GM18517 (cell line): Measurements from ENCODE around the gene TPRN.

ENCODE experiments used
- ATAC-seq: cut with Tn5 transposase; IDR thresholded peaks from one replicate; pipeline ENCODE4 v1.9.1; 2021; ENCODE audit warnings: mild to moderate bottlenecking, moderate library complexity; ENCODE audit not compliant: unreplicated experiment

Gene TPRN

DNA sequence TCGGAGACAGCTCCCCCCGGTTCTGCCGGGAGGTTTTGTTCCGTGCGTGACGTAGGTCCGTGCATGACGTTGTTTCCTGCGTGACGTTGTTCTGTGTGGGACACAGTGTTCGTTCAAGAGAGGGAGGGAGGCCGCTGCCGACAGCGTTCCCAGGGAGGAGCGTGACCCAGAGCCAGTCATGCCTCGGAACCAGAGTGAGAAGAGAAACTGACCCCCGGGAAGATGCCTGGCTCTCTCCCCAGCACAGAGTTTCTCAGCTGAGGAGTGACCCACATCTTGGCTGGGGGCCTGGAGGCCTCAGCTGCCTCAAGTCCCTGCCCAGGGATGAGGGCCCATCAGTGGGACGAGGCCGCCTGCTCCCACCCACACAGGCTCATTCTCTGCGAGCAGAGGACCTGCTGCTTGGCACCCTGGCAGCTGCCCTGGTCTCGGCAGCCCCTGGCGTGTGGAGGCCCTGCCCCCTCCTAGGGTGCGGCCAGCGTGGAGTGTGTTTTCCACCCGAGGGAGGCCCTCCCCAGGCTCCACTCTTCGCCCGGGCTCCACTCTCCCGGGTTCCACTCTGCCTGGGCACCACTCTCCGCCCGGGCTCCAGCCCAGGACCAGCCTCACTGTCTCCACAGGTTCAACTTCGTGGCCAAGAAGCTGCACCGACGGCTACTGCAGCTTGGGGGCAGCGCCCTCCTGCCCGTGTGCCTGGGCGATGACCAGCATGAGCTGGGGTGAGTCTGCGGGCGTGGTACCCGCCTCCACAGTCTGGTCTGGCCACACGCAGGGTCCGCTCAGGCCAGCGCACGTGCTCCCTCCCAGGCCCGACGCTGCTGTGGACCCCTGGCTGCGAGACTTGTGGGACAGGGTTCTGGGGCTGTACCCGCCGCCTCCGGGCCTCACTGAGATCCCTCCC, 12.9 kb upstream of the TPRN start:
- ATAC-seq, result no peak

DNA sequence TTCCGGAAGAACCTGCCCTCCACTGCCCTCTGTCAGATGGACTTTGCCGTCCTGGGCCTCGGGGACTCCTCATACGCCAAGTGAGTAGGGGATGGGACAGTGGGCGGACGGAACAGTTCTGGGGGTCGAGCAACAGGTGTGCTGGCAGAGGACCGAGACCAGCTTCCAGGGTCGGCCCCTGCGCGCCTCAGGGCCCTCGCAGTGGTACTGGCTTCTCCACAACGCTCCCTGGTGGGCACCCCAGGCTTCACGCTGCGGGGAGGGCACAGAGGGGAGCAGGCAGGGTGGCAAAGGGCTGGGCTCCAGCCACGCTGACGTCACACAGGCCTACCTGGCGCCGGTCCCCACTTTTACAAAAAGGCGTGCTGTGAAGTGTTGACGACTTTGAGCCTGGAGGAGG, 12.0 kb upstream of the TPRN start:
- no peak for ATAC-seq

DNA sequence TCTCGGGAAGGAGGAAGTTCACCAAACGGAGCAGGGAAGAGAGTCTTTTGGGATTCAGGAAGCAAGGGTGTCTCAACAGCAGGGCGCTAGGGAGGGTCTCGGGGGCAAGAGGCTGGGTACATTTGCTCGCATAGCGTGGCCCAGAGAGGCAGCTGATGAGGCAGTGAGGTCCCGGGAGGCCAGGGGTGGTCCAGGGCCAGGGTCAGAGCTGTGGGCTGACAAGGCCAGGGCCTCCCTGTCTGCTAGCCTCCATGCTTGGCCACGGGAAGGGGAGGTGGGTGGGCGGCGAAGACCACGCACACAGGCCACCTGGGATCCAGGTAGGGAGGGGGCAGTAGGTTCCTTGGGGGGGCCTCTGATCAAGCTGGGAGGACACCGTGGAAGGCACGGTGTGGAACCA, 11.0 kb upstream of the TPRN start:
- ATAC-seq, result no peak

DNA sequence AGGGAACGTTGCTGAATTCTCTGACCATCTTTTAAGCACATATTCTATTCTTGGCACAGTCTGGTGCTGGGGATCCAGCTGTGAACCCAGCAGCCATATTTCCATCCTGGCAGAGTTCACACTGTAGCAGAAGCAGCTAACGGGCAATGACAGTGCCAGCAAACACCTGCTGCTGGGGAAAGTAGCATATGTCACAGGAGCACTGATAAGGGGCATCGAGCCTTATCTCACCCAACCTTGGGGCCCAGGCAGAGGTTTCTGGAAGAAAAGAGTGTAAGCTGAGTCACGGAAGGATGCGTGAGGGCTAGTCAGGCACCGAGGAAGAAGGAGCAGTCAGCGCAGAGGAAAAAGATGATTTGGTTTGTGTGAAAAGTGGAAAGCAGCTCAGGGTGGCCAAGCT, 6.1 kb upstream of the TPRN start:
- no peak for ATAC-seq

DNA sequence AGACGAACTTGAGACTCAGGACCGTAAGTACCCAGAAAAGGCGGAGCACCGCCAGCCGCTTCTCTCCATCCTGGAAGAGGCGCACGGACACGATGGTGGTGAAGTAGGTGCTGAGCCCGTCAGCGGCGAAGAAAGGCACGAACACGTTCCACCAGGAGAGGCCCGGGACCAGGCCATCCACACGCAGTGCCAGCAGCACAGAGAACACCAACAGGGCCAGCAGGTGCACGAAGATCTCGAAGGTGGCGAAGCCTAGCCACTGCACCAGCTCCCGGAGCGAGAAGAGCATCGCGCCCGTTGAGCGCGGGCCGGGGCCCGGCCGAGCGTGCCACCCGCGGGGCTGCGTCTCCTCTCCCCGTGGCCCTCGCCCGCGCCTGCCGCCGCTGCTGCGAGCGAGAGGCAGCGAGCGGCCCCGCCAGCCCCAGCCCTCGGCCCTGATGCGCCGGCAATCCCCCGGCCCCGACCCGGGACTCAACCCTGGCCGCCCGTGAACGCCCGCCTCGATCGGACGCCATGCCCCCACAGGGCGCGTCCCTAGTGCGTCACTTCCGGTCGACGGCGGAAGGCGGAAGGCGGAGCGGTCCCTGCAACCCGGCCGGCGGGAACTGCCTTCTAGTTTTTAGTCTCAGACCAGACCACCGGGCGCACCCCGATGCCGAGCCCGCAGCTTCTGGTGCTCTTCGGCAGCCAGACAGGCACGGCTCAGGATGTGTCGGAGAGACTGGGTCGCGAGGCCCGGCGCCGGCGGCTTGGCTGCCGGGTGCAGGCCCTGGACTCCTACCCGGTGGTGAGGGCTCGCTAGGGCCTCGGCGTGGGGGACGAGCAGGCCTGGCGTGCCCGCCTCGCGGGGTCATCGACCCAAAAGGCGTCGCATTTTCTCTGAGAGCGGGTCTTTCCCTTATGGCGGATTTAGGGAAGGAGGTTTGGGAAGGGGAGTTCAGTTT, 4.9 kb upstream of the TPRN start, which contains the start of the genes NDOR1 and TMEM203:
NDOR1 (plus strand) TSS at position 575 of the 944 bp plus-strand sequence; CDS start at position 653, 78 bp downstream.
TMEM203 (minus strand) TSS at position 523 of the 944 bp plus-strand sequence; CDS start at position 289, 234 bp downstream.
- ATAC-seq, result no peak

DNA sequence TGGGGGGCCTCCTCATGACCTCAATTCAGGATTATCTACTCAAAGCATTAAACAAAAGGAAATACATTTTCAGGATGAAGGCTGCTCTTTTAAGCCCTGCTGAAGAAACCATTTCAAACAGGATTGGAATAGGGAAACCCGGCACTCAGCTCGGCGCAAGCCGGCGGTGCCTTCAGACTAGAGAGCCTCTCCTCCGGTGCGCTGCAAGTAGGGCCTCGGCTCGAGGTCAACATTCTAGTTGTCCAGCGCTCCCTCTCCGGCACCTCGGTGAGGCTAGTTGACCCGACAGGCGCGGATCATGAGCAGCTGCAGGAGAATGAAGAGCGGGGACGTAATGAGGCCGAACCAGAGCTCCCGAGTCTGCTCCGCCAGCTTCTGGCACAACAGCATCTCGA, 4.2 kb upstream of the TPRN start:
- no peak for ATAC-seq

DNA sequence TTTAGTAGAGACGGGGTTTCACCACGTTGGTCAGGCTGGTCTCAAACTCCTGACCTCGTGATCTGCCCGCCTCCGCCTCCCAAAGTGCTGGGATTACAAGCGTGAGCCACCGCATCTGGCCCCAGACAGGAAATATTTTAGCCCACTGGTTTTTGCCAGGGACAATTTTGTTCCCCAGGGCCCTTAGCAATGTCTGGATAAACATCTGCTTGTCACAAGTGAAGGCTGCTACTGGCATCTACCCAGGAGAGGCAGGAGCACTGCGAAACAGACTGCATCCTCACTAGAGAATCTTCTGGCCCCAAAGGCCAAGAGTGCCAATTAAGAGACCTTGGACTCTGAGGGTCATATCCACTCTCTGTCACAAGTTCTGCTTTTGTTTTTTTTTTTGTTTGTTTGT, 2.4 kb upstream of the TPRN start:
- no peak for ATAC-seq

DNA sequence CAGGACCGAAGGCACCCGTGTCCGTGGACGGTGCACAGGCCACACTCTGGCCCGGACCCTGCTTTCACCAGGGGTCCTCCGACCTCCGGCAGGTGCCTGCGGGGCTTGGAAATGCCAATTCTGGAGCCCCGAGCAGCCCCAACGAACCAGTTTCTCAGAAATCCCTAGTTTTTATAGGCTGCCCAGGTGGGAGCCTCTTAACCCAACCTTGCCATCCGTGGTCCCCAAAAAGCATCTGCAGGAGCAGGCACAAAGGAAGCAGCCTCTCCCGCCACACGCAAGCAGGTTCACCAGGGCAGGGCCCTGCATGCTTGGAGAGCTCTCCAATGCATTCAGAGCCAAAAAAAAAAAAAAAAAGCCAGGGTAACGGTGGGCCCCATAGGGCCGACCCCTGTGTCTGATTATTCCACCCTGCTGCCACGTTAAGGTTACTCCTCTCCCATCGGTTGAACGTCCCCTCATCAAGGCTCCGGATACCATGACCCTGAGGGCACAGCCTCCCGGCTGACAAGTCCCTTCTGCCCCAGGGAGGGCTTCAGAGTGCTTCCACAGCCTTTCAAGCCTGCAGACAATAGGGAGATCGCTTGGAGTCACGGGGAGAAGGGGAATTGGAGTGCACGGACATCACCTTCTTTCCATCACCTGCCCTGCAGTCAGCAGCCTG, 796 bp upstream of the TPRN start:
- ATAC-seq, result no peak

DNA sequence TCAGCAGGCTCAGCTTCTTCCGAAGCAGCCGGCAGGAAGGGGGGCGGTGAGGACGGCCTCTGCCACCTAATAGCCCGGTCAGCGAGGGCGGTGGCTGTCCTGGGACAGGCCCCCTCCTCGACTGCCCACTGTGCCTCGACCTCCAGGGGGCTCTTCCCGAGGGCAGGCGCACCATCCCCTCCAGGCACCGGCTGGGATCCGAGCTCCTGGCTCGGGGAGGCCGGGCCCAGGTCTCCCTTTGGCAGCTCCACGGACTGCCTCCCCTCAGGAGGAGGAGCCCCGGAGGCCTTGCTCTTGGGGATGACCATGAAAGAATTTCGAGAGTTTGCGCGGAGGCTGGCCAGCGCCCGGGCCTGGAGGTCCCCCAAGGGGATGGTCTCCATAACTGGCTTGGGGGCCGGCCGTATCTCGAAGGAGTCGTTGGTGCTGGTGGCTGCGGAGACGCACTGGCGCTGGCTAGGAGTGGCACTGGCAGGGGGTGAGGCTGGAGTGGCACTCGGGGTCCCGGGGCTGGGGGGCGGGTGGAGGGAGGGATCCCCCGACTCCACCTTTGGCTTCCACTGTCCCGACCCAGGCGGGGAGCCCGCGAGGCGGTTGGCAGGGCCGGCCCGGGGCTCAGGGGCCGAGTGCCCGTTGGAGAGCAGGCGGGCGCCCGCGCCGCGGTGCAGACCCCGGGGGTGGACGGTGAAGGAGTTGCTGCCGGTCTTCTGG, 975 bp downstream of the TPRN start:
- no peak for ATAC-seq

DNA sequence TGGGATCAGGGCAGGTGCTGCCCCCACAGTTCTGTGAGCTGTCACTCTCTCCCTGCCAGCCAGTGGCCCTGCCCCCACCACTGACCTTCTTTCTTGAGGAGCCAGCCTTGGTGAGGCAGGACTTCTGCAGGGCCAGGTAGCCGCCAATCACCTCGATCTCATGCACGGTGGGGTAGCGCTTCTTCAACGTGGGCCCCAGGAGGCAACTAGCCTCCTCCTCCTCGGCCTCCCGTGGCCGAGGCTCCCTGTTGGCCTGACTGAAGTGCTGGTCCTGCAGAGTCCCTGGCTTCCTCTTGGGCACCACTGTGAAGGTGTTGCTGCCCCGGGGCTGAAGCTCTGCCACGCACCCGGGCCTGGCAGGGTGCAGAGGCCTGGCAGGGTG, 1.6 kb downstream of the TPRN start:
- no peak for ATAC-seq

DNA sequence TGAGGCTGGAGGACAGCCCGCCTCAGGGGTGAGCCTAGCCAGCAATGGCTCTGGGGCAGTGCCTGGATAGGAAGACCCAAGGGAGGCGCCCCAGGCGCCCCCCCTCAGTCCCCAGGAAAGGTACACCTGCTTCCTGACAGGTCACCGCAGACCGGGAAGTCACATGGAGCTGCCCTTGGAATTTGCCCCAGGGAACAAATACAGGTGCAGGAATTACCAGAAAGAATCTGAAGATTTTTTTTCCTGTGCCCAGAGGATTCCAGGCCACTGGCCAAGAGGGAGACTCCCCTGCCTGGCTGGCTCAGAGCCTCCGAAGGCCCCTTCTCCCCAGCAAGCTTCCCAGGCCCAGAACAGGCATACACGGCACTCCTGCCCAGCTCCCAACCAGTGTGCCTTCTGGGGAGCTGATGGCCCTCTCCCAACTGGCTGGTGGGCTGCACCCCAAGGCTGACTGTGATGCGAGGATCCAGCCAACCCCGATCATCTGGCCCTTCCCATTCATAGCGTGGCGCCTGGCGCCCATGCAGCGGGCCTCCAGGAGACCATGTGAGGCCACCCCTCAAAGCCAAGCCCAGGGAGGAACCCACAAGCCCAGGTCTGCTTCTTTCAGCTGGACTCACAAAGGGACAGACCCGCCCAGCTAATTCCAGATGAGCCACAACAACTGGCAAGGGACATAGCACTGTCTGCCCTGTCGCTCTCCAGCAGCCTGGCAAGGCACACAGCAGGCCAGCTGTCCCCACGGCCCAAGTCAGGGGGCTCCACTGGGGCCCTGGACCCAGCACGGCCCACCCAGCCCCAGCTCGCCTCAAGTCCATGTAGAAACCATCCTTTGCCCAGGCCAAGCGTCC, 2.3 kb downstream of the TPRN start:
- no peak for ATAC-seq

DNA sequence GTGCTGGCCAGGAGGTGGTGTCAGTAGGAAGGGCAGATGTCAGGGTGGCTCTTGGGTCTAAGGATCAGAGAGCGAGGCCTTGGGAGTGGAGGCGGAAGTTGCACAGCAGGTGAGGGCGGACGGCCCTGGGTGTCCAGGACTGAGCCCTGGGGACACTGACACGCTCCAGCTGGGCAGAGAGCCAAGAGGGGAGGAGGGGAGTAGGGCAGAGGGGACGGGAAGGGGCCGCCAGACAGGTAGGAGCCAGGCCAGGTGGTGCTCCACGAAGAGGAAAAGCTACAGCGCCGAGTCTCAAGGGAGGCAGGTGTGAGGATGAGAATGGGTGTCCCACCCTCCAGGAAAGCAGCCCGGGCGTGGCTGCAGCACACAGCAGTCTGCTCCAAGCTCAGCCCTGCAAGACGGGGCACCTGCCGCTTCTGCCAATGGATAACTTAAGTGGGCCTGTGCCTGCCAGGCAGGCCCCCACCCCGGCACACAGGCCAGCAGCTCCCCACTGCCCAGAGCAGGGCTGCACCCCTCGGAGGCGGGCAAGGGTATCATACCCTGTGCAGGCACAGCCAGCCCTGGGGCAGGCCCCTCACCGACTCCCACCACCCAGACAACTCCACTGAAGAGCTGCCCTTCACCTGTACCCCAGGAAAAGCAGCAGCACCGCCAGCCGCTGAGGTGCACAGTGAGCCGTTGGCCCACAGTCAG, 4.9 kb downstream of the TPRN start:
- no peak for ATAC-seq

DNA sequence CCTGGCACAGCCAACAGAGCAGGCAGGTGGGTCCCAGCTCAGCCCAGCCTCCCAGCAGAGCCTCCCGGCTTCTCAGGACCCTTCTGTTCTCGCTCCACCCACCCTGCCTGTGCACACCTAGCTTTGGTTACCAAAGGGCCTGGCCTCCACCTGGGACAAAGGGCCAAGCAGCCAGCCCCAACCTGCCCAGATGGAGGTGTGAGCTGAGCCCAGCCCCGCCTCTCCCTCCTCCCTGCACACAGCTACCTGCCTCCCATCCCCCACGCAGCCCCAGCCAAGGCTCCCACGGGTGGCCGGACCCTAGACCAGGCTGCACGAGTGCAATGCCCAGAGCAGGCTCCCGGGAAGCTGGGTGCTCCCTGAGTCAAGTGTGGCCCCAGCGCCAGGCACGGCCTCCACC, 5.6 kb downstream of the TPRN start:
- no peak for ATAC-seq

DNA sequence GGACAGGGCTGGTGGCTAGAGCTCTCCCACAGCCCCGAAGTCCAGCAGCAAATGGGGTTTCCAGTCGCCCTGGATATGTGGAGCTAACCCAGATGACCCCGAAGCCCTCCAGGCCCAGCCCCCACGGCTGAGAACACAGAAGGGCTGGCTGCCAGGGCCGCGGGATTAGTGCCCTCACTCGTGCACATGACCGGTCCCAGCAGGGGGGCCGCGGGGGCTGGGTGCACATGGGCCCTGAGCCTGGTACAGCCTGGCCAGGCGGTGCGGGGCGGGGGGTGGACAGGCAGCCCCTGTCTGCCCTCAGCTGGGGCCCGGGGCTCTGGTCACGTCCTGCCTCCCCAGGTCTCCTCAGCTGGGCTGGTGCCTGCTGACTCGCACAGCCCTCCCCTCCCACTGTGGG, 6.2 kb downstream of the TPRN start:
- ATAC-seq, result no peak

DNA sequence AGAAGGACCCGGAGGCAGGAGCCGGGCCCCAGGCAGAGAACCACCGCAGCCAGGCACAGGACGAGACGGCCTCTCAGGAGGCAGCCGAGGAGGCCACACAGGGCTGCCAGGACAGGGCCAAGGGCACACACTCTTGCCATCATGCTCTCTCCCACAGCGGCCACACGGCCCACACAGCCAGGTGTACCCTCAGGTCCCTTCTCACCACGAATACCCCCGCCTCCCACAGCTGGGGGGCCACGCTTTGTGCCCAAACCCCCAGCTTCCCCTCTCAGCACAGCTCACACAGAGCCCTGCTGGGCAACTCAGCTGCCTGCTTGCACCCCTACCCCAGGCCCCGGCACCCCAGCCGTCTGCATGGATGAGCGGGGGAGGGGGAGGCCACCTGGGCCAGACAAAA, 6.8 kb downstream of the TPRN start:
- no peak for ATAC-seq

DNA sequence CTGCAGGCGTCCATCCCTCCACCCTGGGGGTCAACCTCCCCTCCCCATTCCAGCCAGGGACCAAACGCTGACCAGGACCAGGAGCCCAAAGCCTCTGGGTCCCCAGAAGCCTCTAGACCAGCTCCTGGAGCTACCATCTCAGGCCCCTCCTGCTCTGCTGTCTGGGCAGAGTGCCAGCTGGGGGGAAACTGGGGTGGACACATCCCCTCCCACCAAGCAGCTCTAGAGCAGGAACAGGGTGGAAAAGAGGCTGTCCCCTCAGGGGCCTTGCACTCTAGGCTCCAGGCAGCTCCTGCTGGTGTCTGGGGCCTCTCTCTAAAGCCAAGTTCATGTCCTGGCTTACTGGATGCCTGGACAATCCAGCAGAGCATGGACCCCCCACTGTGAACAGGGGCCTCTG, 7.7 kb downstream of the TPRN start:
- no peak for ATAC-seq

DNA sequence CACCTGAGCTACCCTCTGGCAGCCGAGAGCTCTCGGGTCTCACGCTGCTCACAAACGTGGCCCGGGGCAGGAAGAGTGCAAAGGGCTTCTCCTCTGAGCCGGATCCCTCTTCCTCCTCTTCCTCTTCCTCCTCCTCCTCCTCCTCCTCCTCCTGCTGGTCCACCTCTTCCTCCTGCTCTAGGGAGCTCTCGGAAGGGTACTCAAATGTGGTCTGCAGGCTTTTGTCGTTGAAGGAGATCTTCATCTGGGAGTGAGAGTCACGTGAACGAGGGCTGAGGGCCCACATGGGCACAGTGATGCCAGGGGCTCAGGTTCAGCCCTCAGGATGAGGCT, 8.1 kb downstream of the TPRN start:
- no peak for ATAC-seq

DNA sequence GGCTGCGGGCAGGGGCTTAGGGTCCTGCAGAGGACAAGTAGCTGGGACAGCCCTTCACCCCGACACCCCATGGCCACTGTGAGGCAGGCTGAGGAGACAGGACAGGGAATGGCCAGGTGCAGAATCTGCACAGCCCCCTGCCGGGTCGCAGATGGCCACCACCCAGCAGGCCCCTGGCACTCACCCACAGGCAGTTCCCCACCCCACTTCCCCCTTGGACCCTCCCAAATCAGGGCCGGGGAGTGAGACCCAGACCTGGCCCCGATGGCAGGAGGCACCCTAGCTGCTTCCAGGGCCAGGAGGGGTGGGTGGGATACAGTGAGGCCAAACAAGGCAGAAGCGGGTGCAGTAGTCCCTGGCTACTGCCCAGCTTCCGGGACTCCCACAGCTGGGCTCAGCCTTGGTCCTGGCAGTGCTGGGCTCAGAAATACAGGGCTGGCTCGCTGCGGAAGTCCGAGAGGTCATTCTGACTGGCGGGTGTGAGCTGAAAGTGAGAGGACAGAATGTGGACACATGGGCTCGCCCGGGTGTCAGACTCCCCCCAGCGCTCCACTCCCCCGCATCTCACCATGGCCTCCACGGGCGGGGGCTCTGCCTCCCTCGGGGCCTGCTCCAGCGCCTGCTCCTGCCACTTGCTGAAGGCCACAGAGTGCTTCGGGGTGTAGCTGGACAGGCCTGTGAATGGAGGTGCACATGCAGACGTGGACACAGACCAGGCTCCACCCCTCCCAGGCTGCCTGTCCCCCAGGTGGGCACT, 8.7 kb downstream of the TPRN start:
- no peak for ATAC-seq
